DMS79 (cell line): ENCODE measurements around the gene LSM10.

Experiments used
- DNase-seq: peaks from one replicate; lab custom pipeline; 2025; lab: John Stamatoyannopoulos, UW

Gene LSM10

DNA sequence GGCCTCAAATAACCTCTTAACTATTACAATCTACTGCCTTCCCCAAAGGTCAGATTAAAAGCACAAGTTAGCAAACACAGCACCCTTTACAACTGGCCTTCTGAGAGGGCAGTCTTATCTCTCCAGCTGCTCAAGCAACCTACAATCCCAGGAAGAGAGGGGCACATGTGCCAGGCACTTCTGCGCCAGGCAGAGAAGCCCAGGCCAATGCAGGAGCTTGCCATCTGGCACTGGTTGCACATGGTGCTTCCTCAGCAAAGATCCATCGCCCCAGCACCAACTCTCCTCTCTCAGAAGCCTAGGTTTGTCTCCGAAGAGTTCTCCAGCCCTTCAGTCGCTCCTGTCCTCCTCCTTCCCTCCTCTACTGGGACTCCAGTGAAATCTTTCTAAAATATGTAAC is 14.5 kb downstream of the LSM10 start:
- no peak for DNase-seq

DNA sequence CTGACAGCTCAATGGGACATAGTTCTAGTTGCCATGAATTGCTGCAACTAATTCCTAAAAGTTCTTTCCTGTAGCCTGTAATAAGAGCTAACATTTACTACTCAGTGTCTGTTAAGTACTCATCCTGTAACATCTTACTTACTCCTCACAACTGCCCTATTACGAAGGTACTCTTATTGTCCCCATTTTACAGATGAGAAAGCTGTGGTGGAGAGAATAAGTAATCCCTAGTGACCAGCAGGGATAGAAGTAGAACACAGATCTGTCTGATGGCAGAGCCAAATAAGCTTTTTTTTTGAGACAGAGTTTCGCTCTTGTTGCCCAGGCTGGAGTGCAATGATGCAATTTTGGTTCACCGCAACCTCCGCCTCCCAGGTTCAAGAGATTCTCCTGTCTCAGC is 15.0 kb downstream of the LSM10 start:
- DNase-seq = no peak

DNA sequence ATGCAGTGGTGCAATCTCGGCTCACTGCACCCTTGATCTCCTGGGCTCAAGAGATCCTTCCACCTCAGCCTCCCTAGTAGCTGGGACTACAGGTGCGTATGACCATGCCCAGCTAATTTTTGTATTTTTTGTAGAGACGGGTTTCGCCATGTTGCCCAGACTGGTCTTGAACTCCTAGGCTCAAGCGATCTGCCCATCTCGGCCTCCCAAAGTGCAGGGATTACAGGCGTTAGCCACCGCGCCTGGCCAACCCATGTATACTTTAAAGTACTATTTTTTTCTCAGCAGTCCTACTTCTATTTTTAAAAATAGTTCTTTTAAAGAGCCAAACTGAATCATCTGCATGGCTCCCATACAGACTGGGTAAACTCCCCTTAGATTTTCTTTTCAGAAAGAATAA is 15.5 kb downstream of the LSM10 start:
- DNase-seq = no peak

DNA sequence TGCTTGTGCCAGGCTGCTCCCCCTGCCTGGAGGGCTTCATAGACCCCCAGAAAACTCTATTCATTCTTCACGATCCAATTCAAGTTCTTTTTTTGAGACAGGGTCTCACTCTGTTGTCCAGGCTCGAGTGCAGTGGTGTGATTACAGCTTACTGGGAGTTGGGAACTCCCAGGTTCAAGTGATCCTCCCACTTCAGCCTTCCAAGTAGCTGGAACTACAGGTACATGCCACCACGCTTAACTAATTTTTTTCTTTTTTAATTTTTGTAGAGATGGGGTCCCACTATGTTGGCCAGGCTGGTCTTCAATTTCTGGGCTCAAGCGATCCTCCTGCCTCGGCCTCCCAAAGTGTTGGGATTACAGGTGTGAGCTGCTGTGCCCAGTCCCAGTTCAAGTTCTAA is 16.3 kb downstream of the LSM10 start:
- DNase-seq = no peak

DNA sequence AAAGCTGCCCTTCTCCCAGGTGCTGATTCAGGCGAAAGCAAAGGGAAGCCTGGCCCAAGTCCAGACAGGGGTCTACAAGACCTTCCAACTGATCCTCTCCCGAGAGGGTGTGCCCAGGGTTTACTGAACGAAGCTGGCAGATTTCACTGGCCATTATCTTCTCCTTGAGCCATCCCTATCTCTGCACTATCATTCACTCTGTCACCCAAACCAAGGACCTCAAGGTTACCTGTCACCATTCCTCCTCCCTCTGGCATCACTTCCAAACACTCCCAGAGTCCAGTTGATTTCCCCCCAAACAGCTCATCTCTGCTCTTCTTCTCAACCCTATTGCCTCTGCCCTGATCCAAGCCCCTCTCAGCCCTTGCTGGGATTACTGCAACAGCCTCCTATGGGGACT is 16.9 kb downstream of the LSM10 start:
- DNase-seq = no peak

DNA sequence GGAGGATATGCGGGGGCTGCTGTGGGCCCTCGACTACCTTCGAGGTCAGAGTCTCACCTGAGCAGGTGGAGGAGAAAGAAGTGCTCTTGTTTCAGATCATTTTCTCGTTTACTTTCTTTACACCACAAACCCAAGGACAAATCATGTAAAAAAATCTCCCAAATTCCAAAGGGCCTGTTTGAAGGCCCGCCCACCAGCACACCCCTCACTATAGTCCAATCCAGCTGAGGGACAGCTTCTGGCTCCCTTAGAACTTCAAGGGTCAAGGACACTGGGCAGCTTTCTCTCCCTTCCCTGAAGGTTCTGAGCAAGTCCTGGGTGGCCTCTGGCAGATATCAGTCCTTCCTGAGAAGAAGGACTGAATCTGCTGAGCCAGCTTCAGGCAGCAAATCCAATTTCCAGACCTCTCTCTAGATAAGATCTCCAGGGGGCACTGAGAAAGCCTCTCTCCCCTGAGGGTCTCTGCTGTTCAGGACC is 17.5 kb downstream of the LSM10 start:
- DNase-seq = no peak

DNA sequence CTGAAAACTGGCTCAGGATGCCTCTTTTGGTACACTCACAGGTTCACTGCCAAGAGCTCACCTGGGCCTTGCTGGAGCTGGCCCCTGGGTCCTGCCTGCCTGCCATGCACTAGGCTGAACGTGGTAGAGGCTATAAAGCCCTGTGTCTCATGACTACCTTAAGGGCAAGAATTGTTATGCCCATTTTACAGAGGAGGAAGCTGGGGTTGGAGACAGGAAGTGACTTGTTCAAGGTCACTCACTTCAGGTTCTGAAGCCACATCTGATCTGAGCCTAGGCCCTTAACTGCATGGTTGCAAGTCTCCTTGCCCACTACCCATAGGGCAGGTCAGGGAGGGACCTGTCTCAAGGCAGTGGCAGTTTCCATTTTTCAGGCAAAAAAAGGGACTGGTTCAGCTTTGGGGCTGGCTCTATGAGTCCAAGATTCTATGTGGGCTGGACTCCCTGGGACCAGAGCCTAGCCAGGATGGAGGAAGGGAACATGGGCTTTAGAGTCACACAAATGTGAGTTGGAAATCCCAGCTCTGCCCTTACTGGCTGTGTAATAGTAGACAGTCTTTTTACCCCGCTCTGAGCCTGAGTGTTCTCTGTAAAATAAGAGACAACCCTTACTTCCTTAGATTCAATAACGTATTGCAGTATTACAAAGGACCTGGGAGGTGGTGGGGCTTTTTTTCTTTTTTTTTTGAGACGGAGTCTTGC is 19.8 kb downstream of the LSM10 start:
- no peak for DNase-seq

DNA sequence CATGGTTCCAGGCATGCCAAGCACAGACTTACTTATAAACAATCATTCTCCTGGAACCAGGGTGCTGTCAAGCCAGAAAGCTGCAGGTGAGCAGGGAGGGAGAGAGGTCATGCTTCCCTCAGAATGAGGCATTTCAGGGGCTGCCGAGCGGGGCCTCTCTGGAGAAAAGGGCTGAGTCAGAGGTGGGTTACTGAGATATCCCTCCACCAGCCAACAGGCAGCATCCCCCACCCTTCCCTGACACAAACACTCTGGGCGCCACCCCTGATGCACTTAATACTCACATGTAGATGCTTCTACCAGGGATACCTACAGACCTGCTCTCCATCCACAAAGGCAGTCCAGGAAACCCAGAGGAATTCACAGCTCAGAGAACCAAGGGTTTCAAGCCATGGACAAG is 25.1 kb downstream of the LSM10 start:
- no peak for DNase-seq

DNA sequence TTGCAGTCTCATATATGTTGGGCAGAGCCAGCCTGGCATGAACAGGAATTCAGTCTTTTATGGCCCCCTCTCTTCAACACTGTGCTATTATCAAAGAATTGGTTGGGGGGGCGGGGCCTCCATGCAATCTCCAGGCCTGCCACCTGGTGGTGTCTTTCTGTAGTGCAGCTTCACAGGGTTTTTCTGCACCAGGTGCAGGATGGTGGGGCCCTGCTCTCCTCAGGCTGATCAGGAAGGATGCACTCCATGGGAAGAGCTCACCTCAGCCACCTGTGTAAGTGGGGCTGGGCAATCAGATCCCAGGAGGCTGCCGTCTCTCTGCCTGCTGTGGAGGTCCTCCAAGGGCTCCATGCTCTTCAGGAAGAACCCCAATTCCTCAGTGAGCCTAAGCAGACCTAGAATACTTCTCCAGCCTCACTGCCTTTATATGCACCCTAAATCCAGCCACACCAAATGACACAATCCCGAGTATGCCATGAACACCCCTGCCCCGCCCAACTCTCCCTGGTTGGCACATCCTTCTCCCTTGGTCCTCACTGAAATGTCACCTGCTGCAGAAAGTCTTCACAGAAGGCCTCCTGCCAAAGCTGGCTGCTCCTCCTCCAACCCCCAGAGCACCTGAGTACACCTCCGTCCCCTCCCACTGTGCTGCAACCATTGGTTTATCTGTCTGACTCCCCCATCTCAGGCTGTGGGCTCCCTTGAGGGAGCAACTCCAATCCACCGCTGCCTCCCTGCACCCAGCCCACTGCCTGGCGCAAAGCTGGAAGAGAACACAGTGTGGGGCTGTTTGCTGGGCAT is 28.4 kb downstream of the LSM10 start:
- DNase-seq = peak; percentile 32

DNA sequence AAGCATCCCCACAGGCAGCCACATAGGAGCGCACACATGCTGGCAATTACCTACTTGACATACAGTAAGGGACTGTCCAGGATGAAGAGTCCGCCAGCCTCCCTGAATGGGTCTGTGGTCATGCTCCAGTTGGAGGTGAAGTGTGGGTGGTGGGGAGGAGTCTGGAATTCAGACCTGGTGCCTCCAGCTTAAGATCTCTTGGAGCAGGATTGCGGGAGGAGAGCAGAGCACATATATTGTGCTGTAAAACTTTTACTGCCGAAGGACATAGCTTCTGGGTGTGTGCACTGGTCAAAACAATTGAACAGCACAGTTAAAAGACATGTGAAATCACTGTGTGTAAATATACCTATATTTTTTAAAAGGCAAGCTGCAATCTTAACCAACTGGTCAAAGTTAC is 29.9 kb downstream of the LSM10 start:
- peak; percentile 91 for DNase-seq

DNA sequence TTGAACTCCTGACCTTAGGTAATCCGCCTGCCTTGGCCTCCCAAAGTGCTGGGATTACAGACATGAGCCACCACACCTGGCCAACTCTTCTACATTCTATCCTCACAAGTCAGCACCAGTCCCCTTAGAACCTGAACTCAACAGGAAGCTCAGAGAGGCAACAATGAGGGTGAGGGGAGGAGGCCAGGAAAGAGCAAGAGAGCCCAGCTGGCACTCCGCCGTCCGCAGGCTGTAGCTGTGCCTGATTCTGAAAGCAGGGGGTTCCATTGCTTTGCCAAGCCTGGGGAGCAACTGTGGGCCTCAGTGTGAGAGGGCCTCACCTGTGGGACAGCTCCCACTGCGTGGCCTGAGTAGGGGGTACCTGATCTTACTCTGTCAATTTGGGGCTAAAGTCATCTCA is 30.6 kb downstream of the LSM10 start:
- no peak for DNase-seq

DNA sequence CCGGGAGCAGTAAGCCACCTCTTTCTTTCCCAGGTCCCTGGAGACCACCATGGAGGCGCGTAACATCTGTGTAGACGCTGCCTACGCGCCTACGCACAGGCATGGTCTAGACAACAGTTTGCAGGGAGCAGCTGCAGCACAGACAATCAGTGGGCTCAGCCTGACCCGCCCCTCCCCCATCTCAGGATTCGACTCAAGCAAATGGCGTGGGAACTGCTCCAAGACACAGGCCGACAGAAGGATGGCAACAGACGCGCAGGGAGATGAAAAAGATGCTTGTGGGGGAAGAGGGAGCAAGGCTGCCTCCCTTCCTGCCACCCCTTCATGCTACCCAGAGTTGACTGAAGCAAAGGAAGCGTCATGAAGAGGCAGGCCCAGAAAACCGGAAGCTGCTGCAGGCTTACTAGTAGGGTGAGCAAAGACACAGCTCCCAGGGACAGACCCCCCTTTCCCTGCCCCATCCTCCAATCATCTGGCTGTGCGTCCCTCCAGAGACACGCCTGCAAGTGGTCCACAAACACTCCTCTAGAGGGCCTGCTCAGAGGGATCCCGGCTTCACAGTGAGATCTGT is 31.5 kb downstream of the LSM10 start:
- no peak for DNase-seq

DNA sequence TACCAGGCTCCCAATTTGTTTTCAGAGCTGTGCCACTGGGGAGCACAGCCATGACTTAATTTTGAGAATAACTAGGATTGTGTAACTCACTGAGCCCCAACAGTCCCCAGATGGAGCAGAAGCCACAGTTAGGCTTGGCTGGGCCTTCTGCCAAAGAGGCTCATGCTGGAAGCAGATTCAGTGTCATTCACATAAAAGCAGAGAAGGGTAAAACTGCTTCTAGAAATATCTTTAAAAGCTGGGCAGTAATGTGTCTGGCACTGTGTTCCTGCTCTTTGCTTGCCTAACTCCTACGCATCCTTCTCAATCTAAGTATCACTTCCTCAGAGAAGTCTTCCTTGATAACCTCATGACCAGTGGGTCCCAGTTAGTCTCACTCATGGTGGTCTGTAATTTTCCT is 32.3 kb downstream of the LSM10 start:
- DNase-seq = no peak

DNA sequence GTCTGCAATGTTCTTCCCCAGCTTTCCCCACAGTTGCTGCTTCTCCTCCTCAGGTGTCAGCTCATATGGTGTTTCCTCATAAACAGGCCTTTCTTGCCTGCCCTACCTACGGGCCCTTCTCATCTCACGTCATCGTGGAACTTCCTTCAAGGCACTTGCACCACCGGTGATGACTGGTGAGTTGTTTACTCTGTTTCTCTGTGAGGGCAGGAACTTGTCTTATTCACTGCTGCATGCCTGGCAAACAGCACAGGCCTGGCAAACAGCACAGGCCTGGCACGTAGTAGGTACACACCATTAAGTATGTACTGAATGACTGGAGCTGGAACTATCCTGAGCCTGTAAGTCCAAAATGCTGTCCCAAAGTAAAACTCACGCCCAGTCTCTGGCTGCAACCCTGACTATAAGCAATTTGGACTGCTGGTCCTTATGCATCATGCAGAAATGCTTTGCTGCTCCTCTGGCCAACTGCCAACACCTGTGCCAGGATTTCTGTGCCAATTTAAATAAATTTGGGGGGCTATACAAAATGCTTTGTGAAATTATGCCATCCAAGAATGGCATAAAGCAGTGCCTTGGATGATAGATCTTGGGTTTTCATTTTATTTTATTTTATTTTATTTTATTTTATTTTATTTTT is 37.7 kb downstream of the LSM10 start:
- peak; percentile 32 for DNase-seq

DNA sequence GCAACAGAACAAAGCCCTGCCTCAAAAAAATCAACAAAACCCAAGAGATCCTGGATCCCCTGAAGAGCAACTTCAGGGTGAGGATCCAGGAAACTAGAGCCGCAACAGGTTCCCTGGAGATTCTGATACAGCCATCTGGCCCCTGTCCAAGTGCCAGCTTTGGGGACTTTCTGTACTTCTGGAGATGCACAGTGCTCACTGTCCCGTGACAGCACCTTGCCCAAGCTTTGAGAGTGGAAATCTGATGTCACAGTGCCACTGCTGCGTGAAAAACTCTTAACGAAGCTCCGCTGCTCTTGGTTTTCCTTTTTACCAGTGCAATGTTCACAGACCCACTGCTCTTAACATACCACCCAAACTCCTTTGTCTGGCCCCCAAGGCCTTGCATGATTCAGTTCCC is 38.3 kb downstream of the LSM10 start:
- peak; percentile 32 for DNase-seq

DNA sequence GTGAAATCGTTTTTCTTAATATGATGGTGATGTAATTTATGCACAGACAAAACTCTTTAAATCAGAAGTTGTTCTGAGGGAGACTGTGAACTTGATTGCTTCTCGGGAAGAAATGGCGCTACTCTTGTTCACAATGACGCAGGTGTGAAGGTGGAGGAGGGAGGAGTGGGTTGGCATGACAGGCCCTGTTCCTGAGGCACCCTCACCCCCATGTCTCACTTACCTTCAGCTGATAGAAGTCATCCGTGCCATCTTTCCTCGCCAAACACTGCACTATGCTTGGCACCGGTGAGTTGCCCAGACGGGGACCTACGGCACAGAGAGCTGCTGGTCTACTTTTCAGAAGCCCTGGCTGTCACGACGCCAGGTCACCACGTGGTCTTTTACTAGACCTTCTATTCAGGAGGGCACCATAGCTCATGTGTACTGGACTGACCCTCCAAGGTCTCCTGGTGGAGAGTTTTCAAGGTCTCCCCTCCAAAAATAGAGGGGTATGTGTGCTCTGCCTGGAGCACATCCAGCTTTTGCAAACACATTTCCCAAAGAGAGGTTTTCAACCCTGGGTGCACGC is 39.1 kb downstream of the LSM10 start:
- no peak for DNase-seq

DNA sequence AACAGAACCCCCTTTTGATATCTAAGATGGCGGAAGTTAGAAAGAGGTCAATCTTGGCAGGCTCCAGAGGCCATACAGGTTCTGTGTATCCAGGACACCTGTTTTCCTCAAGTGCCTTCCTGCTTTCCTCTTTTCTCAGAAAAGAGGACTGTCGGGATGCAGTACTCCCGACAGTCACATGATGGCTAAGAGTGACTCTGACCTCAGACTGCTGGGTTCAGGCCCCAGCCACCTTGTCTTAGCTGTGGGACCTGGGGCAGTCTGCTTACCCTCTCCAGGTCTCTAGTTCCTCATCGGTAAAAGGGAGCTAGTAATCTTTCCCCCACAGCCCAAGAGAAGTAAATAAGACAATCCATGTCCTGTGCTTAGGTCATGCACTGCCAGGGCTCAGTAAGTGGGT is 41.9 kb downstream of the LSM10 start:
- DNase-seq = no peak

DNA sequence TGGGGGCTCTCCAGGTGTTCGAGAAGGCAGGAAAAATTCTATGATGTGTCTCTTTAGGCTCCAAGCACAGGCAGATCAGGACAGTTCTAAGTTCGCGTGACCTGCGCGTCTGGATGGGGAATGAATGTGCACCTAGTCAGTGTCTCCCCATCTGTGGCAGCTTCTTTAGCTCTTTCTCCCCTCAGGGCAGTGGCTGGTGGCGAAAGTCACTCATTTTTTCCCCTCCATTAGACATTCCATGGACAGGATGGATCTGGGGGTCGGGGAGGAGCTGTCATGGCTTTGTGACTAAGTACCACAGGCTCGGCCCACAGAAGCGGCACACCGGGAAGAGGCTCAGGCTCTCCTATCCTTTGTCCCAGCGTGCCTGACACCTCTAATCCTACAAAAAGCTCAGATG is 43.2 kb downstream of the LSM10 start:
- DNase-seq = no peak

DNA sequence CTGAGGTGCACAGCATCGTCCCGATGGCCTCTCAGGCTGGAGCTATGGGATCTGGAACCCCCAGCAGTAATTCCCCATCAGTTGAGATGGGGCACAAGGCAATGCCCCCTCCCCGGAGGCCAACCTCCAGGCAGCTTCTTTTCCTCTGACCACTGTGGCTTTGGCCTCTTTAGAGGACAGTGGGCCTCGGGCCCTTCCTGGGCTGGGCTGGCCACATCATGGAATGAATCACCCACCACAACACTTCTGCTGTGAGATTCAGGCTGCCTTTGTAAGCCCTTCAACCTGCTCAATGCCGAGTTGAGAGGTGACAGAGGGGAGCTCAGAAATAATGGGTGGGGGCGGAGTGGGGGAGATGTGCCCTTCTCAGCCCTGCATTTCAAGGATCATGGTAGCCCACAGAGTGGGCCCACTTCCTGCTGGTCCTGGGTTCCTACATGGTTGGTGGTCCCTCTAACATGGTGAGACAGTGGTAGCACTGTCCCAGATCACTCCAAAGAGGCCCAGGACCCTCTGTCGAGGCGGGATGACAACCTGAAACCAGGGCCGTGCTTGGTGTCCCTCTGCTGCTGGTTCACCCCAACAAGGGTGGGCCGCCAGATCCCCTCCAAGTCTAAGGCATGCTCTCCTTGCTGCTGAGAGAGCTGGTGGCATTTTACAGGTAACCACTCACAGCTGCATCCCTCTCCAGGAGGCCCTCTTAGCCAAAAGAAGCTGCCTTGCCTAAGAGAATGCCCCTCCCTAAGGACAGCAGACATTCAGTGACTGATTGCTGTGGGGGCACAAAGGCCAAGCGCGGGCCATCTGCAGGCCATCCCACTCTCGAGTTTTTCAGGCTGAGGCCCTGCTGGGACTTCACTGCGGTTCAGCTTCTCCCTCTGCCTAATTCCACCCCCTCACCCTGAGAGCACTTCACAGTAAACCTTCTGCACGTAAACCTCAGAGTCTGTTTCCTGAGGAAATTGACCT is 44.5 kb downstream of the LSM10 start:
- no peak for DNase-seq

DNA sequence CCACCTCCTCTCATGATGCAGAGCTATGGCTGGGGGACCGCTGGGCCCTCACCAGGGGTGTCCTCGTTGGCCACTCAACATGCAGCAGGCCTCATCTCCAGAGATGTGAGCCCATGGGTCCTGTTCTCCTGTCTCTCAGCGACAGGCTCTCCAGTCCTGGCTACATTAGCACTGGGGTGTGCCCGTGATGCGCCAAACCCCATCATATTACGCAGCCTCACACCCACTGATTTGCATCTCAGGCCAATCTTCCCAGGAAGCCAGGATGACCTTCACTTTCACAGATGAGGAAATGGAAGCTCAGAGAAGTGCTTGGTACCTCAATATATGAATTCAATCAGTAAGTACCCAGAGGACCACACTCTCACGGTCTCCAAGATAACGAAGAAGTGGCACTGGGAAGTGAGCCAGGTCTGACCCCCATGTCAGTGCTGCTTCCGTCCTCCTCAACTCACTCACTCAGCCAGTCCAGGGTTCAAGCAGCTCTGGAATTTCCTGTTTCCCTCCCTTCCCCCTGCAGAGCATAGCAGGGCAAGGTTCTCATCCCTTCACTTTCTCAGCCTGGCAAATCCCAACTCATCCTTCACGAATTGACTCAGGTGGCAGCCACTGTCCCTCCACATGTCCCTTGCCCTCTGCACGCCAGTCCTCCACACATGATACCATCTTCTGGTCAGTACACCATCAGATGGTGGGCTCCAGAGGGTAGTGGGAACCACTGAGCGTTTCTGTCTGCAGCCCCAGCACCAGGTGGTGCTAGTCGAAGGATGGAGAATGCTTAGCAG is 45.4 kb downstream of the LSM10 start:
- no peak for DNase-seq
